Measurements from ENCODE around the gene CGREF1. TPM values are rescaled to one million over a fixed set of nuclear protein-coding genes. Genes with fewer than 3 reads are reported as not detected.
"Not testable (repeated sequence)": the region's sequence is repeated elsewhere in the genome, so short reads cannot be mapped to it uniquely, and the experiment has no call there.

Gene CGREF1
- total RNA-seq, 1 donor from 2014 or later, result 0.27 TPM

- no peak for DNase-seq (ENCODE audit: low read depth)
These were observed 3.4 kb downstream of the CGREF1 start for GRCh38 chr2:27115519-27115918.

GRCh38 chr2:27111392-27112078 is 7.4 kb downstream of the CGREF1 start:
- DNase-seq (ENCODE audit: low read depth), result not testable (repeated sequence)

- not testable (repeated sequence) for DNase-seq (ENCODE audit: low read depth)
These were observed 8.2 kb downstream of the CGREF1 start for GRCh38 chr2:27110603-27111352.

- DNase-seq (ENCODE audit: low read depth), result no peak
These were observed 9.8 kb downstream of the CGREF1 start for GRCh38 chr2:27109083-27109482.

GRCh38 chr2:27108221-27108620 is 10.7 kb downstream of the CGREF1 start:
- DNase-seq (ENCODE audit: low read depth), result no peak

GRCh38 chr2:27105981-27106380 is 12.9 kb downstream of the CGREF1 start:
- no peak for DNase-seq (ENCODE audit: low read depth)

- DNase-seq (ENCODE audit: low read depth), result no peak
These were observed 16.6 kb downstream of the CGREF1 start for GRCh38 chr2:27102329-27102728.

GRCh38 chr2:27100036-27100435 is 18.9 kb downstream of the CGREF1 start:
- DNase-seq (ENCODE audit: low read depth), result no peak

GRCh38 chr2:27099334-27099955 is 19.5 kb downstream of the CGREF1 start:
- DNase-seq (ENCODE audit: low read depth), result no peak

- DNase-seq (ENCODE audit: low read depth), result no peak
These were observed 21.6 kb downstream of the CGREF1 start for GRCh38 chr2:27097341-27097740.

- DNase-seq (ENCODE audit: low read depth), result no peak
These were observed 22.1 kb downstream of the CGREF1 start for GRCh38 chr2:27096748-27097297.

- peak; percentile 78 for DNase-seq (ENCODE audit: low read depth)
These were observed 22.9 kb downstream of the CGREF1 start for GRCh38 chr2:27095745-27096651.

- DNase-seq (ENCODE audit: low read depth), result no peak
These were observed 23.5 kb downstream of the CGREF1 start for GRCh38 chr2:27095427-27095744.

- no peak for DNase-seq (ENCODE audit: low read depth)
These were observed 24.5 kb downstream of the CGREF1 start for GRCh38 chr2:27094353-27094984.

- no peak for DNase-seq (ENCODE audit: low read depth)
These were observed 25.2 kb downstream of the CGREF1 start for GRCh38 chr2:27093430-27094352.

- no peak for DNase-seq (ENCODE audit: low read depth)
These were observed 26.1 kb downstream of the CGREF1 start for GRCh38 chr2:27092696-27093429.

- no peak for DNase-seq (ENCODE audit: low read depth)
These were observed 26.9 kb downstream of the CGREF1 start for GRCh38 chr2:27091746-27092695.

All from myocyte (in vitro differentiated cells).